Measurements from ENCODE around the gene COA6.

- no peak for TF ChIP-seq POLR2A (IDR thresholded peaks at IDR 0.05; ENCODE audit: low read length)
- no peak for TF ChIP-seq RAD21 (conservative IDR thresholded peaks at IDR 0.05 in 1 of 2, IDR thresholded peaks at IDR 0.05 in 1 of 2)
- TF ChIP-seq, protein P1, sequence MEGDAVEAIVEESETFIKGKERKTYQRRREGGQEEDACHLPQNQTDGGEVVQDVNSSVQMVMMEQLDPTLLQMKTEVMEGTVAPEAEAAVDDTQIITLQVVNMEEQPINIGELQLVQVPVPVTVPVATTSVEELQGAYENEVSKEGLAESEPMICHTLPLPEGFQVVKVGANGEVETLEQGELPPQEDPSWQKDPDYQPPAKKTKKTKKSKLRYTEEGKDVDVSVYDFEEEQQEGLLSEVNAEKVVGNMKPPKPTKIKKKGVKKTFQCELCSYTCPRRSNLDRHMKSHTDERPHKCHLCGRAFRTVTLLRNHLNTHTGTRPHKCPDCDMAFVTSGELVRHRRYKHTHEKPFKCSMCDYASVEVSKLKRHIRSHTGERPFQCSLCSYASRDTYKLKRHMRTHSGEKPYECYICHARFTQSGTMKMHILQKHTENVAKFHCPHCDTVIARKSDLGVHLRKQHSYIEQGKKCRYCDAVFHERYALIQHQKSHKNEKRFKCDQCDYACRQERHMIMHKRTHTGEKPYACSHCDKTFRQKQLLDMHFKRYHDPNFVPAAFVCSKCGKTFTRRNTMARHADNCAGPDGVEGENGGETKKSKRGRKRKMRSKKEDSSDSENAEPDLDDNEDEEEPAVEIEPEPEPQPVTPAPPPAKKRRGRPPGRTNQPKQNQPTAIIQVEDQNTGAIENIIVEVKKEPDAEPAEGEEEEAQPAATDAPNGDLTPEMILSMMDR (IDR thresholded peaks at IDR 0.05), result no peak
- no peak for TF ChIP-seq RARB (CRISPR knock-in tag; IDR thresholded peaks at IDR 0.05)
- TF ChIP-seq PHF8 (IDR thresholded peaks at IDR 0.05; ENCODE audit: borderline replicate concordance, low read depth), result no peak
- TF ChIP-seq ESRRA (IDR thresholded peaks at IDR 0.05; ENCODE audit: borderline replicate concordance, low read length), result no peak
- no peak for TF ChIP-seq JUN (IDR thresholded peaks at IDR 0.05)
- TF ChIP-seq, protein P2, sequence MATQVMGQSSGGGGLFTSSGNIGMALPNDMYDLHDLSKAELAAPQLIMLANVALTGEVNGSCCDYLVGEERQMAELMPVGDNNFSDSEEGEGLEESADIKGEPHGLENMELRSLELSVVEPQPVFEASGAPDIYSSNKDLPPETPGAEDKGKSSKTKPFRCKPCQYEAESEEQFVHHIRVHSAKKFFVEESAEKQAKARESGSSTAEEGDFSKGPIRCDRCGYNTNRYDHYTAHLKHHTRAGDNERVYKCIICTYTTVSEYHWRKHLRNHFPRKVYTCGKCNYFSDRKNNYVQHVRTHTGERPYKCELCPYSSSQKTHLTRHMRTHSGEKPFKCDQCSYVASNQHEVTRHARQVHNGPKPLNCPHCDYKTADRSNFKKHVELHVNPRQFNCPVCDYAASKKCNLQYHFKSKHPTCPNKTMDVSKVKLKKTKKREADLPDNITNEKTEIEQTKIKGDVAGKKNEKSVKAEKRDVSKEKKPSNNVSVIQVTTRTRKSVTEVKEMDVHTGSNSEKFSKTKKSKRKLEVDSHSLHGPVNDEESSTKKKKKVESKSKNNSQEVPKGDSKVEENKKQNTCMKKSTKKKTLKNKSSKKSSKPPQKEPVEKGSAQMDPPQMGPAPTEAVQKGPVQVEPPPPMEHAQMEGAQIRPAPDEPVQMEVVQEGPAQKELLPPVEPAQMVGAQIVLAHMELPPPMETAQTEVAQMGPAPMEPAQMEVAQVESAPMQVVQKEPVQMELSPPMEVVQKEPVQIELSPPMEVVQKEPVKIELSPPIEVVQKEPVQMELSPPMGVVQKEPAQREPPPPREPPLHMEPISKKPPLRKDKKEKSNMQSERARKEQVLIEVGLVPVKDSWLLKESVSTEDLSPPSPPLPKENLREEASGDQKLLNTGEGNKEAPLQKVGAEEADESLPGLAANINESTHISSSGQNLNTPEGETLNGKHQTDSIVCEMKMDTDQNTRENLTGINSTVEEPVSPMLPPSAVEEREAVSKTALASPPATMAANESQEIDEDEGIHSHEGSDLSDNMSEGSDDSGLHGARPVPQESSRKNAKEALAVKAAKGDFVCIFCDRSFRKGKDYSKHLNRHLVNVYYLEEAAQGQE (IDR thresholded peaks at IDR 0.05), result no peak
- no peak for TF ChIP-seq CEBPB (IDR thresholded peaks at IDR 0.05)
Observed at GRCh38 chr1:234345237-234345636, 28.0 kb upstream of the COA6 start.
